Panc1 (cell line): ENCODE measurements around the gene CEP68. TPM values are rescaled to one million over a fixed set of nuclear protein-coding genes. Genes with fewer than 3 reads are reported as not detected.

ENCODE experiments used
- ATAC-seq: fragments of 200-7000 bp; cut with Tn5 transposase; 2 replicates; pipeline ENCODE4 v1.9.1; 2020; ENCODE audit warnings: mild to moderate bottlenecking, moderate library complexity
- BruUV-seq: library from RNA; stranded (reverse); fragments of 400-500 nt; replicated peaks from 2 replicates; lab custom pipeline; 2021; lab: Mats Ljungman, UMichigan
- CTCF ChIA-PET: fragments of 300-600 bp; sonication (Branson Sonifier 250); formaldehyde crosslinking; loops from one replicate; lab custom pipeline; 2022; ENCODE audit warnings: antibody characterized with exemption; lab: Charles Lee
- POLR2A ChIA-PET: fragments of 300-600 bp; sonication (Branson Sonifier 250); formaldehyde crosslinking; loops from one replicate; lab custom pipeline; 2022; ENCODE audit warnings: antibody characterized with exemption; lab: Charles Lee
- DNase-seq: peaks from one replicate; pipeline ENCODE4 v3.0.0-alpha.2; 2010; ENCODE audit warnings: low read depth, low spot score
- H3K27ac ChIP-seq: 2 replicates; pipeline ENCODE4 v1.5.1; 2011; ENCODE audit warnings: mild to moderate bottlenecking, low read length, inconsistent platforms
- H3K27me3 ChIP-seq: fragments of 200-500 bp; sonication (Bioruptor generic); 2 replicates; pipeline ENCODE4 v1.6.0; 2014; ENCODE audit warnings: low read length, inconsistent platforms; ENCODE audit not compliant: control insufficient read depth, insufficient read depth
- H3K36me3 ChIP-seq: fragments of 200-500 bp; sonication (Bioruptor generic); 2 replicates; pipeline ENCODE4 v1.5.1; 2014; ENCODE audit warnings: inconsistent platforms, mild to moderate bottlenecking, low read length, moderate library complexity; ENCODE audit not compliant: control insufficient read depth, insufficient read depth
- H3K4me1 ChIP-seq: 2 replicates; pipeline ENCODE4 v1.5.1; 2011; ENCODE audit warnings: inconsistent platforms, mild to moderate bottlenecking, low read length, moderate library complexity; ENCODE audit not compliant: control insufficient read depth, insufficient read depth
- H3K4me3 ChIP-seq, 2 experiments: 2 replicates each; pipeline ENCODE4 v1.5.1; 2011 to 2012; ENCODE audit warnings: low read depth in 2 of 2, low read length in 2 of 2, mild to moderate bottlenecking in 2 of 2, inconsistent platforms in 1 of 2, moderate library complexity in 1 of 2
- H3K9me3 ChIP-seq: fragments of 200-500 bp; sonication (Bioruptor generic); 2 replicates; pipeline ENCODE4 v1.5.1; 2014; ENCODE audit warnings: low read depth, mild to moderate bottlenecking, inconsistent platforms, low read length, moderate library complexity; ENCODE audit not compliant: control insufficient read depth, insufficient read depth
- CTCF ChIP-seq: fragments of 450-650 bp; IDR thresholded peaks from 2 replicates; pipeline ENCODE4 v1.5.1; 2017; ENCODE audit warnings: mild to moderate bottlenecking
- POLR2AphosphoS5 ChIP-seq: IDR thresholded peaks from 2 replicates; pipeline ENCODE4 v1.6.1; 2012; ENCODE audit warnings: mild to moderate bottlenecking, low read depth, low read length, moderate library complexity
- REST ChIP-seq, 2 experiments: IDR thresholded peaks; 2 replicates each; pipeline ENCODE4 v1.6.1; 2011 to 2012; ENCODE audit warnings: low read depth in 2 of 2, control low read depth in 1 of 2, low read length in 1 of 2, mild to moderate bottlenecking in 1 of 2, moderate library complexity in 1 of 2; ENCODE audit not compliant: insufficient read depth in 1 of 2
- SIN3A ChIP-seq: IDR thresholded peaks from 2 replicates; pipeline ENCODE4 v1.6.1; 2012; ENCODE audit warnings: low read depth, mild to moderate bottlenecking, low read length, moderate library complexity, borderline replicate concordance; ENCODE audit not compliant: insufficient read depth
- TCF7L2 ChIP-seq: IDR thresholded peaks from 2 replicates; pipeline ENCODE4 v1.6.1; 2011; ENCODE audit warnings: mild to moderate bottlenecking, low read depth, low read length, inconsistent platforms
- in situ Hi-C: cut with HindIII; loops from 2 replicates; pipeline ENCODE4 v1.10.0; 2016; ENCODE audit warnings: low sequenced_read_pairs, low pct_unique_long_range_greater_than_20kb
- intact Hi-C: fragments of 100-400 bp; cut with micrococcal nuclease; formaldehyde crosslinking; loops from one replicate; pipeline ENCODE4 v1.10.0; 2022; ENCODE audit not compliant: unreplicated experiment
- total RNA-seq: library from RNA; stranded (reverse); gene quantifications from one replicate; pipeline ENCODE4 v1.2.1, GENCODE V29; 2021; ENCODE audit not compliant: unreplicated experiment

CEP68 gene
- total RNA-seq, 1 experiment from 2014 or later: 13.3 TPM

GRCh38 chr2:65062843-65063825 lies 6.9 kb downstream of the CEP68 start:
- no peaks in the 10 kb centered on the region for H3K27me3 ChIP-seq
- POLR2A ChIA-PET: no interaction called here
- CTCF ChIA-PET: interaction anchor here (0.5 to 1.1 kb wide), 2 partner anchors 116 to 173 kb away, joined by 3 read pairs; no protein-coding TSS in a partner anchor
- no peaks in the 10 kb centered on the region for H3K9me3 ChIP-seq
- H3K4me3 ChIP-seq: no peak overlapping the region
- no peaks in the 10 kb centered on the region for H3K36me3 ChIP-seq
- in situ Hi-C loops (no loop called here), intact Hi-C loops (no loop called here)
- no peak for DNase-seq
- no TSS peak for BruUV-seq
- H3K4me1 ChIP-seq: peaks cover 8% of the 10 kb centered on the region
- no peak for ATAC-seq
- no peak overlapping the region for H3K27ac ChIP-seq
- TF ChIP-seq SIN3A (no peak), TCF7L2 (no peak), CTCF (no peak), REST (IDR thresholded peaks at IDR 0.05; ENCODE audit: insufficient read depth in 1 of 2, low read depth in 2 of 2, low read length in 1 of 2) (no peak), POLR2AphosphoS5 (no peak)

- ChIA-PET POLR2A (interaction anchor here (0.5 to 0.6 kb wide), 3 partner anchors 10 to 162 kb away, joined by 3 to 6 read pairs (median 3); partner anchors contain the start of gene ACTR2), CTCF (interaction anchor here (0.6 to 0.7 kb wide), 5 partner anchors 29 to 365 kb away, joined by 3 to 8 read pairs (median 5); no protein-coding TSS in a partner anchor)
- in situ Hi-C loops (no loop called here), intact Hi-C loops (loop anchor here (5.0 kb wide), 1 partner anchor 102 kb away; no protein-coding TSS in a partner anchor)
- no peak overlapping the region for H3K4me3 ChIP-seq
- TF ChIP-seq TCF7L2 (no peak), CTCF (peak; percentile 79)
- no peaks in the 10 kb centered on the region for H3K9me3 ChIP-seq
- ATAC-seq (peak; percentile 59), DNase-seq (no peak)
- BruUV-seq: no TSS peak
- H3K36me3 ChIP-seq: no peaks in the 10 kb centered on the region
- no peaks in the 10 kb centered on the region for H3K27me3 ChIP-seq
- peaks cover 9% of the 10 kb centered on the region for H3K4me1 ChIP-seq
- no peak overlapping the region; the same call in 1 of the 2 replicates for H3K27ac ChIP-seq
Observed at GRCh38 chr2:65064728-65065552, 8.7 kb downstream of the CEP68 start.
